ENCODE data around the gene TUT4.

- TF ChIP-seq CTCF (conservative IDR thresholded peaks at IDR 0.05; ENCODE audit: low read depth, low read length) (no peak), POLR2A (IDR thresholded peaks at IDR 0.05; ENCODE audit: low read depth, low read length) (no peak), FOS (IDR thresholded peaks at IDR 0.05; ENCODE audit: low read depth, low read length) (no peak), RFX5 (IDR thresholded peaks at IDR 0.05; ENCODE audit: low read depth, low read length) (no peak)
Observed at GRCh38 chr1:52585474-52585873, 32.6 kb upstream of the TUT4 start.
